Fibroblast of pulmonary artery (primary cell): ENCODE data around the gene COL12A1.
A peak's percentile ranks its signal among the peaks of the same experiment; 100 is the strongest.

Experiments used
- DNase-seq: peaks from one replicate; pipeline ENCODE4 v3.0.0-alpha.2; 2010; ENCODE audit warnings: low read depth
- H3K4me3 ChIP-seq: replicated peaks from 2 replicates; pipeline ENCODE4 v1.5.1; 2011; ENCODE audit warnings: low read depth, mild to moderate bottlenecking, control low read depth, low read length, moderate library complexity
- TF ChIP-seq, protein P1 (sequence below): IDR thresholded peaks from 2 replicates; pipeline ENCODE4 v1.5.1; 2011; ENCODE audit warnings: mild to moderate bottlenecking, control low read depth, low read length, inconsistent platforms; ENCODE audit errors: missing control alignments

COL12A1 gene

DNA sequence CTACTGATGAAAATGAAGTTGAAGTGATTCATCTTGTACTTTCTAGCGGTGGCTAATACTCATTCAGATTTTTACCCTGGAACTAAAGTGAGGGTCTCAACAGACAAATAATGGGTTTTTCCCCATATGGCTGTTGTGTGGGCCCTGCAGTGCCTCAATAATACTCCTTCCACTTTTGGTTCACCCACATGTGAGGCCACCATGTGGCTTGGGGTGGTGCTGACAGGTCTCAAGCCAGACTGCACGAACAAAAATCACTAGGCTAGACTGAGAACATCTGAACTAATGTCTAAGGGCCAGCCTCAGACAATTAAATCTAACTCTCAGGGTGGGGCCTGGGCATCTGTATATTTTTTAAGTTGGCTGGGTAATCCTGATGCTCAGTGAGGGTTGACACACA, 7.9 kb upstream of the COL12A1 start:
- TF ChIP-seq, protein P1, sequence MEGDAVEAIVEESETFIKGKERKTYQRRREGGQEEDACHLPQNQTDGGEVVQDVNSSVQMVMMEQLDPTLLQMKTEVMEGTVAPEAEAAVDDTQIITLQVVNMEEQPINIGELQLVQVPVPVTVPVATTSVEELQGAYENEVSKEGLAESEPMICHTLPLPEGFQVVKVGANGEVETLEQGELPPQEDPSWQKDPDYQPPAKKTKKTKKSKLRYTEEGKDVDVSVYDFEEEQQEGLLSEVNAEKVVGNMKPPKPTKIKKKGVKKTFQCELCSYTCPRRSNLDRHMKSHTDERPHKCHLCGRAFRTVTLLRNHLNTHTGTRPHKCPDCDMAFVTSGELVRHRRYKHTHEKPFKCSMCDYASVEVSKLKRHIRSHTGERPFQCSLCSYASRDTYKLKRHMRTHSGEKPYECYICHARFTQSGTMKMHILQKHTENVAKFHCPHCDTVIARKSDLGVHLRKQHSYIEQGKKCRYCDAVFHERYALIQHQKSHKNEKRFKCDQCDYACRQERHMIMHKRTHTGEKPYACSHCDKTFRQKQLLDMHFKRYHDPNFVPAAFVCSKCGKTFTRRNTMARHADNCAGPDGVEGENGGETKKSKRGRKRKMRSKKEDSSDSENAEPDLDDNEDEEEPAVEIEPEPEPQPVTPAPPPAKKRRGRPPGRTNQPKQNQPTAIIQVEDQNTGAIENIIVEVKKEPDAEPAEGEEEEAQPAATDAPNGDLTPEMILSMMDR, result no peak
- no peak for DNase-seq
- H3K4me3 ChIP-seq, result no peak overlapping the region

DNA sequence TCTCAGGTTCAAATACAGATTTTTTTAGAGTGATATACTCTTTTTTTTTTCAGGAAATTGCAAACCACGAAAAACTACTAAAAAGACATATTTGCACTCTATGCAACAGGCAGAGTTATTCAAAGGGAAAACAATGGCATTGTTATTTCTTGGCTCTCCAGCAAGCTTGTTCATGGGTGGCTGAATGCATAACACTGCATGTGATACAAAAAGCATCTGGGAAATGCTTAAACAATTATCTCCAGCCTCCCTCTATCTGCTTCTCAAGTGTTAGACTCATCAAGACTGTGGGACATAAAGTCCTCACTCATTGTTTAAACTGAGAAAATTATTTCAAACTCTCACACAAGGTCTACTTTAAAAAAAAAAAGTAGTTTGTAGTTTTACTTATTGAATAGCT, 7.3 kb upstream of the COL12A1 start:
- H3K4me3 ChIP-seq, result no peak overlapping the region
- DNase-seq, result peak; percentile 76
- TF ChIP-seq, protein P1, result no peak

DNA sequence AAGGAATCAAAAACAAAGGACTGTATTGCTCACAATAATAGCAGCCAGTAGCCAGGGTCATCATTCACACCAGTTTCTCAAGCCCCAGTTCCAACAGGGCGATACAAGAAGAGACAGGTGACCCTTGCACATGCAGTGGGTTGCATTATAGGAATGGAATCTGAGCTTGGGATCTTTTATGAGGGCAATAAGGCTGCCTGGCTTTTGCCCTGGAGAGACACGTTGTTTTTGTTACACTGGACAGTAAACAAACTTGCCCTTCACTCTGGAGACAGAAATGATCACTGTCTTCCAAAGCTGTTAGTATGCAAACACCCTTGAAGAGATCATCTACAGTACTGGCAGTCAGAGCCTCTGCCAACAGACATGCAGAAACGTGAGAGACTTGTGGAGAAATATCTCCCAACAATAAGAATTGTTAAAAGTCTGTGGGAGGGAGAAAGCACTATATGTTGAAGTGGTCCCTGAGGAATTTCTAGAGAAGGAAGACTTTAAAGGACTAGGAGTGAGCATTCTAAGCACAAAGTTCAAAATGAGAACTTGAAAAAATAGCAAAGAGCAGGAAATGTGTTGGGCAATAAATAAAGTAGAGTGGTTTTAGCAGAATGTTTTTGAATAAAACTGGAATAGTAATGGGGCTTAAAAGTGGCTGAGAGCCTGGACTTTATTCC, 6.2 kb upstream of the COL12A1 start:
- TF ChIP-seq, protein P1, result no peak

DNA sequence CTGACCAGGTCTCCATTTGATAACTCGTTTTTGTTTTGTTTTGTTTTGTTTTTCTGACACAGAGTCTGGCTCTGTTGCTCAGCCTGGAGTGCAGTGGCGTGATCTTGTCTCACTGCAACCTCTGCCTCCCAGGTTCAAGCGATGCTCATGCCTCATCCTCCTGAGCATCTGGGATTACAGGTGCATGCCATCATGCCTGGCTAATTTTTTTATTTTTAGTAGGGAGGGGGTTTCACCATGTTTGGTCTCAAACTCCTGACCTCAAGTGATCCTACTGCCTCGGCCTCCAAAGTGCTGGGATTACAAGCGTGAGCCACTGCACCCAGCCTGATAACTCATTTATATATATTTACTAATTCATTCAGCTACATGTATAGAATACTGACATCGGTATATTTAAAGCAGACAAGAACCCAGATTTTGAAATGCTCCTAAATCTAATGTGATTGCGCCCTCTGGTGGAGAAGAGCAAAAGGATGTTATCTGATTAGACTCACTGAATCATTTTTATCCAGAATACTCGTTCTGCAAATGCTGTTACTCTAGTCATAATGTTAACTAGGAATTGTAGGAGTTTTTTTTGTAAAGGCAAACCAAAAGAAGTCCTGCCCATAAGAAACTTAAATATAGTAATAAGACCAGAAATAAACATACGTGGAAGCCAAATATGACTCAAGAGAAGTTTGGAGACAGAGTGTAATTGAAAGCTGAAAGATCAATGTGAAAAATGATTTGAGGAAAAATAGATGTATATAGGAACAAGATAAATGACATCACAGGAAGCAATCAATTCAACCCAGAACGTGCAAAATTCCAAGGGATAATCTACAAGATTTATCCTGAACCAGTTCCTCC, 5.3 kb upstream of the COL12A1 start:
- DNase-seq, result peak; percentile 85
- TF ChIP-seq, protein P1, result peak; percentile 75
- no peak overlapping the region for H3K4me3 ChIP-seq

More for the DNA sequence above, 6.2 kb upstream of the COL12A1 start:
- no peak overlapping the region for H3K4me3 ChIP-seq
- peak; percentile 48 for DNase-seq

DNA sequence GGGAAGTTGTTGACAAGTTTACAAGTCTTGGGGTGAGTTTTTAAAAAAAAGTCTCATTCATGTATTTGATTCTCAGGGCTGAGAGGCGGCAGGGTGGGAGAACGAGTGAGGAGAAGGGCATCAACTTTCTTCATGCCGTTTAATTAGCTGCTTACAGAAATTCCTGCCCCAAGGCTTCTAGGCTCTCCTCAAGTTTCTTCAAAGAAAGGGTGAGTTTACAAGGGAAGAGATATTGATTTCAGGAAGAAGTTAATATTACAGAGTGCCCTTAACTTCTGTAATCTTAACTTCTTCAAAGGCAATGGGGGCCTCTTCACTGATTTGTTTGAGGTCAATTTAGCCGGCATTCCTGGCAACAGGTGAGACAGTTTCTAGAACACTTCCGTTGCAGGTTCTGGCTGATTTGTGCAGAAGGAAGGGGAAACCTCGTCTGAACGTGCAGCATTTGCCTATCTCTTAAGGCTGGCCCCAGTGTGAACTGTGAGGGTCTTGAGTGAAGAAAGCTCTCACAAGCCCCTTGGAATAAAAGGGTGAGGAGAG, 3.4 kb upstream of the COL12A1 start:
- no peak overlapping the region for H3K4me3 ChIP-seq
- TF ChIP-seq, protein P1, result no peak
- no peak for DNase-seq

DNA sequence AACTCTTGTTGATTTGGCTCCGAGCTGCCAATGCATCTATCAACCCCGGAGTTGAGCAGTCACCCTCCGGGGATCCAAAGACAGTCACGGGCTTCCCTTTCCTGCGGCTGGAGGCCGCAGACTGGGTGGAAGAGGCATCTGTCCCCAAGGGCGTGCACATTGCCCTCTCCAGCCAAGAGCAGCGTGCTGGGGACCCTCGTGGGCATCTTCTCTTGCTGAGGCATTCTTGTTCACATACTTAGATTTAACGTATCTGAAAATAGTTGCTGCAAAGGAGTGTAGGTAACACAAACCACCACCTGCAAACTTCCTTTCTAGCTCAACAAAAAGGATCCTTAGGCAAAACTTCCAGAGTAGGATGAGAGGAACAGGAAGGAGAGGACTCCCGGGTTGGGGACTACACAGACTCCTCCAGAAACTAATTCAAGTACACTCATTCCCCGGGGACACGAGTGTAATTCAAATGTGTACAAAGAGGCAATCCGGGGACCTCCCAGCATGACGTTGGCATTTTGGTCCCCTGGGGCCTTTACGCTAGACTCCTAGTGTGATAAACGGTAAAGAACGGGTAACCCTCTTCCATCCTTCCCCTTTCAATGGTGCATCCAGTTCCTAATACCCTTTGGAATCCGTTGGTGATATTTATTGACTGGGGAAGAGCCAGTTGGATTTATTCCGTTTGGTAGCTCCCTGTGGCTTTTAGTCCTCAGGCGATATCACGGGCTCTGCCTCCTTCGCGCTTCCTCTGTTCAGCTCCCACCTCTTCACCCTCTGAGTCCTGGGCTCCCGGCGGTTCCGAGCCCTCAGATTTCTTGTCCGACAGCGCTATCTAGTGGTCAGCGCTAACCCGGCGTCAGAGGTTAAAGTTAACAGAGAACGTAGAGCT, 2.7 kb upstream of the COL12A1 start:
- TF ChIP-seq, protein P1, result peak; percentile 87
- peak overlapping the region; percentile 24 for H3K4me3 ChIP-seq

More for the DNA sequence above, 2.7 kb upstream of the COL12A1 start:
- peak; percentile 88 for DNase-seq
